ENCODE measurements around the gene NAA20.

Gene NAA20

DNA sequence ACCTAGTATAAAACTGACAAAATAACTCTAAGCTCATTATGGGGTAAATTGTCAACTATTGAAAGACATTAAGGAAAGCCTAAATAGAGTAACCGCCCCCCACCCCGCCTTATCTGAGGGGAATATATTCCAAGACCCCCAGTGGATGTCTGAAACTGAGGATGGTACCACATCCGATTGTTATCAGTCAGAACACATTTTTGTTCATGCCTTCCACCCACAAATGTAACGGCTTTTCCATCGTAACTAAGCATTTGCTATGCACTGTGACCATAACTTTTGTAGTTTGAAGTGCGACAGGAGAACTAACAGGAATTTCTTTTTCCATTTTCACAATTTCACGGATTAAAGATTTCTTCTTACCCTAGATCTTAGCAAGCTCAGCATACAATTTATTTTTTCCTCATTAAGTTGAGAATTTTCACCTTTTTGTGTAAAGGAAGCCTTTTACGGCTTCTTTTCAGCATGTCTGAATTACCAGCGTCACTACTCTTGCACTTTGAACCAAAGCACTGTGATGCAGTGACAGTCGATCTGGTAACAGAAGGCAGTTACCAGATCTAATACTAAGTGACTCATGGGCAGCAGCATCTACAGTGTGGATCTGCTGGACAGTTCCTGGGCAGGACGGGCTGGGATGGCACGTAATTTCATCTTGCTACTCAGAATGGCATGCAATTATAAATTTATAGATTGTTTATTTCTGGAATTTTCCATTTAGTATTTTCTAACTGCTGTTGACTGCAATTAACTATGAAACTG lies 47.0 kb downstream of the NAA20 start:
- Histone ChIP-seq H3K36me3 (replicated peaks) (no peaks in the 10 kb centered on the region), H3K4me3 (ENCODE audit: low read depth, low read length) (no peak overlapping the region), H3K27ac (no peak overlapping the region), H3K27me3 (replicated peaks) (no peaks in the 10 kb centered on the region)
- in situ Hi-C loops (cut with HindIII; ENCODE audit: low pct_ligation_motif_present, low sequenced_read_pairs): no loop called here
- no peak for DNase-seq
- TF ChIP-seq CTCF (IDR thresholded peaks at IDR 0.05; ENCODE audit: low read depth, low read length, missing control alignments): no peak

- H3K27ac ChIP-seq: no peak overlapping the region
- no peak for DNase-seq
- no peak for TF ChIP-seq CTCF (IDR thresholded peaks at IDR 0.05; ENCODE audit: low read depth, low read length, missing control alignments)
- no peaks in the 10 kb centered on the region for H3K36me3 ChIP-seq (replicated peaks)
- H3K27me3 ChIP-seq (replicated peaks): no peaks in the 10 kb centered on the region
- in situ Hi-C loops (cut with HindIII; ENCODE audit: low pct_ligation_motif_present, low sequenced_read_pairs): no loop called here
- H3K4me3 ChIP-seq (ENCODE audit: low read depth, low read length): no peak overlapping the region
These were observed 48.2 kb downstream of the NAA20 start for GRCh38 chr20:20065361-20065760.

DNA sequence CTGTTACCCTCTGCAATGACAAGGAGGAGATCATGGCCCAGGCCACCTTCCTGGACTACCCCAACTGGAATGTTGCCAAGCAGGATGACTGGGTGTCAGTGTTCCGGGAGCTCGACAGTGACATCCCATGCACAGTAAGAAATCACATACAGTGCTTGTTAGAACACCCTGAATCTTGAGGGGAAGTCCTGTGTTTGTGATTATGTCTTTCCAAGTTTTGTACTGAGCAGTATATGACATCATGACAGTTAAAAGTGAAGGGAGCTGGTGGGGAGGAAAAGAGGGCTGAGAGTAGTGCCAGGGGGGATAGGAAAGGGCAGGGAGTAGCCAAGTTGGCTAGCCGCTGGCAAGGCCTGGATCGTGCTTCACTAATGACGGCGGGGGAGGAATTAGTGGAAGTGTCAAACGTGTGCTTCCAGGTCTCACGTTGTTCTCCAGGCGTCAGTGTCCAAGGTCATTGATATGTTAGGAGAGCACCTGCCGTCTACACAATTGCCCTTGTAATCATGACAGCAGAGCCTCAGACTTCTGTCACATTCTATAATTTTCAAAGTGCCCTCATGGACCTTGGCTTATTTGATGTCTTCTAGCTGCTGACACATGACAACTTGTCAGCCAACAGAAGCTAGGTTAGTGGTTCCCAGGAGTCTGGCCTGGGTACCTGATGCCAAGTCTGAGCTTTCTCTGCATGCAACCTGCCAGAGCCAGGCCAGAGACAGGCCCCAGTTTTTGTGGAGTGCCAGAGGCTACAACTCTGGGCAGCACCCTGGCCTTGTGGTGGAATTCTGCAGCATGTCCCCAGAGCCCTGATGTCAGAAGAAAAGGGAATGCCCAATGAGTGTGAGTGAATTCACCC lies 53.9 kb downstream of the NAA20 start:
- in situ Hi-C loops (cut with HindIII; ENCODE audit: low pct_ligation_motif_present, low sequenced_read_pairs): no loop called here
- H3K36me3 ChIP-seq (replicated peaks): no peaks in the 10 kb centered on the region
- H3K27me3 ChIP-seq (replicated peaks): no peaks in the 10 kb centered on the region
- DNase-seq: no peak
- no peak overlapping the region for H3K4me3 ChIP-seq (ENCODE audit: low read depth, low read length)
- no peak for TF ChIP-seq CTCF (IDR thresholded peaks at IDR 0.05; ENCODE audit: low read depth, low read length, missing control alignments)
- H3K27ac ChIP-seq: no peak overlapping the region

DNA sequence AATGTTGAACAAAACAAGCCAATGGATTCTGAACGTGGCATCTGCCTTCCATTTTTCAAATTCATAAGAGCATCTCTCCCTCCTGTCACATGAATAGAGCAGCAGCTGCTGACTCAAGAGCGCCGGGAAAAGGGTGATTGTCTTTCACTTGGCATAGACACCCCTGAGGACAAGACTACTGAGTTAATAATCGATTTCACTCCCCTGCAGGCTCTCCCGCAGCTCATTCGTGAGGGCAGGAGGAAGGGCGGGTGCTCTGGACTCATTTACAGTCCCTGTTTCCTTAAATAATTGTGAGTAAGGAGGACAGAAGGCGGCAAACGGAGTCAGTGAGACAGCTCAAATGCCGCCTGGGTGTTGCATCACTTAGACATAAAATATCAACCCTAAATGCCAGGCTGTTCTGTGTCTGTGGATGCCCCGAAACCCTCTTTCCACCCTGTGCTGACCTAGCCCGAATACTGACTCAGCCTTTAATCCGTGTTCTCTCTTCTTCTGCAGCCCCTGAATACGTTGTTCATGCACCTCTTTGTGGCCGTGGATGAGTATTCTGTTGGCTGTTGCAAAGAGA lies 56.7 kb downstream of the NAA20 start:
- H3K4me3 ChIP-seq (ENCODE audit: low read depth, low read length): no peak overlapping the region
- in situ Hi-C loops (cut with HindIII; ENCODE audit: low pct_ligation_motif_present, low sequenced_read_pairs): no loop called here

DNA sequence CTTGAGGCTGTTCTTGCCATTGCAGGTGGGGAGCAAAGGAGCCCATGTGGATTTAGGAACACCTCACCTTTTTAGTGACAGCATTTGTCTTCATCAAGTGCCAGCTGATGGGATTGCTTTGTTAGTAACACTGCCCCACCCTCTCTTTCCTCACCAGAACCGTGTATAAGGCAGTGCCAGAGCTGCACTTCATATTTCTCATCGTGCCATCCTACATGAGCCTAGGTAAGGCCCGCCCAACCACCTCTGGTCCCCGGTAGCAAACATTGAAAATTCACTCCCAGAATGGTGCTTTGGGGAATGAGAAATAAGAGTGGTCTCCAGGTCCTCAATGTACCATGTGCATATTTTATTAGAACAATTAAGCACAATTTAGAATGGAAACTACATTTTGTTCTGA lies 57.9 kb downstream of the NAA20 start:
- in situ Hi-C loops (cut with HindIII; ENCODE audit: low pct_ligation_motif_present, low sequenced_read_pairs): no loop called here
- no peak overlapping the region for H3K4me3 ChIP-seq (ENCODE audit: low read depth, low read length)

More for the DNA sequence above, 56.7 kb downstream of the NAA20 start:
- Histone ChIP-seq H3K27ac (no peak overlapping the region), H3K27me3 (replicated peaks) (no peaks in the 10 kb centered on the region), H3K36me3 (replicated peaks) (no peaks in the 10 kb centered on the region)
- no peak for TF ChIP-seq CTCF (IDR thresholded peaks at IDR 0.05; ENCODE audit: low read depth, low read length, missing control alignments)
- DNase-seq: no peak

More for the DNA sequence above, 57.9 kb downstream of the NAA20 start:
- DNase-seq: no peak
- Histone ChIP-seq H3K27ac (no peak overlapping the region), H3K27me3 (replicated peaks) (no peaks in the 10 kb centered on the region), H3K36me3 (replicated peaks) (no peaks in the 10 kb centered on the region)
- TF ChIP-seq CTCF (IDR thresholded peaks at IDR 0.05; ENCODE audit: low read depth, low read length, missing control alignments): no peak

Measured in brain microvascular endothelial cell (primary cell).